K562 (cell line): ENCODE data around the gene SPTBN4. TPM values are rescaled to one million over a fixed set of nuclear protein-coding genes. Genes with fewer than 3 reads are reported as not detected.

Experiments
- CREM ChIP-seq: IDR thresholded peaks from 2 replicates; pipeline ENCODE4 v1.6.1; 2014; ENCODE audit warnings: antibody characterized with exemption, low read depth
- ERF ChIP-seq: fragments of 450-650 bp; formaldehyde crosslinking; IDR thresholded peaks from 2 replicates; pipeline ENCODE4 v1.4.0; 2020; ENCODE audit warnings: mild to moderate bottlenecking, mixed read lengths
- ILK ChIP-seq: fragments of 450-650 bp; IDR thresholded peaks from 2 replicates; pipeline ENCODE4 v1.6.1; 2016; ENCODE audit warnings: missing genetic modification characterization, low read depth, mild to moderate bottlenecking, missing compliant biosample characterization, moderate library complexity, borderline replicate concordance
- NFE2 ChIP-seq: IDR thresholded peaks from 2 replicates; pipeline ENCODE4 v1.6.1; 2014; ENCODE audit warnings: antibody characterized with exemption, low read depth
- SMAD1 ChIP-seq: fragments of 150-350 bp; IDR thresholded peaks from 2 replicates; pipeline ENCODE4 v1.6.1; 2014; ENCODE audit warnings: low read length, low read depth; ENCODE audit not compliant: partially characterized antibody
- SREBF1 ChIP-seq: fragments of 150-350 bp; IDR thresholded peaks from 2 replicates; pipeline ENCODE4 v1.6.1; 2014; ENCODE audit warnings: antibody characterized with exemption, low read depth, low read length, borderline replicate concordance
- THRAP3 ChIP-seq: fragments of 450-650 bp; IDR thresholded peaks from 2 replicates; pipeline ENCODE4 v1.6.1; 2016; ENCODE audit warnings: mild to moderate bottlenecking, inconsistent platforms, borderline replicate concordance
- ZNF134 ChIP-seq: fragments of 250-450 bp; sonication (Bioruptor Pico); conservative IDR thresholded peaks from 2 replicates; pipeline ENCODE4 v1.4.0; 2020
- ZNF263 ChIP-seq: sonication (generic); formaldehyde crosslinking; IDR thresholded peaks from 2 replicates; pipeline ENCODE4 v1.8.0; 2022; ENCODE audit warnings: mild to moderate bottlenecking, missing genetic modification reagents, borderline replicate concordance
- ZNF445 ChIP-seq: fragments of 250-450 bp; sonication (Bioruptor Pico); IDR thresholded peaks from 2 replicates; pipeline ENCODE4 v1.4.0; 2020; ENCODE audit warnings: low read depth, mild to moderate bottlenecking, moderate library complexity
- polyA plus RNA-seq, 8 experiments: library from polyadenylated mRNA; depleted of rRNA in 4 of 8; stranded (reverse) in 5 of 8; unstranded in 3 of 8; fragments of >200 nt; fragmentation: Nextera tagmentation in 2 of 8; fragmentation: Illumina TruSeq in 1 of 8; extraction: Ambion mirVana in 2 of 8; extraction: Trizol in 1 of 8; gene quantifications; 2 replicates each; pipeline versions ENCODE4 v1.2.1 to v1.2.3, GENCODE V29; 2011 to 2014; ENCODE audit warnings: inconsistent platforms in 1 of 8, missing spikeins in 1 of 8
- total RNA-seq, 7 experiments: library from RNA; depleted of rRNA in 6 of 7; stranded (reverse); fragments of >200 nt in 6 of 7; fragmentation: Illumina TruSeq in 2 of 7; extraction: Trizol in 2 of 7; gene quantifications; 2 replicates each; pipeline versions ENCODE4 v1.2.1 to v1.2.3, GENCODE V29; 2011 to 2021; ENCODE audit warnings: low replicate concordance in 1 of 7
- TF ChIP-seq, protein P1 (sequence below): fragments of 250-450 bp; sonication (Bioruptor Pico); IDR thresholded peaks from 2 replicates; pipeline ENCODE4 v1.8.0; 2021; ENCODE audit warnings: moderate library complexity, mild to moderate bottlenecking, inconsistent platforms
- TF ChIP-seq, protein P2 (sequence below): fragments of 450-650 bp; IDR thresholded peaks from 2 replicates; pipeline ENCODE4 v1.6.1; 2017; ENCODE audit warnings: antibody characterized with exemption, mild to moderate bottlenecking
- TF ChIP-seq, protein P3 (sequence below): sonication (generic); formaldehyde crosslinking; IDR thresholded peaks from 2 replicates; pipeline ENCODE4 v1.8.1; 2023; ENCODE audit warnings: missing genetic modification reagents, mild to moderate bottlenecking, borderline replicate concordance
- TF ChIP-seq, protein P4 (sequence below), 3 experiments: fragments of 200-800 bp in 1 of 3; fragments of 250-450 bp in 1 of 3; fragments of 450-650 bp in 1 of 3; sonication (Bioruptor Pico) in 1 of 3; sonication (Bioruptor generic) in 1 of 3; formaldehyde crosslinking in 1 of 3; IDR thresholded peaks; 2 replicates each; pipeline versions ENCODE4 v1.6.1 to v1.8.0; 2016 to 2022; ENCODE audit warnings: mild to moderate bottlenecking in 2 of 3, missing genetic modification characterization in 2 of 3, missing compliant biosample characterization in 1 of 3, moderate library complexity in 1 of 3

SPTBN4 gene
- total and polyA plus RNA-seq, 9 of the 15 experiments (the other 6 are each of a cell fraction or from before 2014, with no cell fraction given), result 0.01 to 1.5 (median 0.86) TPM

DNA sequence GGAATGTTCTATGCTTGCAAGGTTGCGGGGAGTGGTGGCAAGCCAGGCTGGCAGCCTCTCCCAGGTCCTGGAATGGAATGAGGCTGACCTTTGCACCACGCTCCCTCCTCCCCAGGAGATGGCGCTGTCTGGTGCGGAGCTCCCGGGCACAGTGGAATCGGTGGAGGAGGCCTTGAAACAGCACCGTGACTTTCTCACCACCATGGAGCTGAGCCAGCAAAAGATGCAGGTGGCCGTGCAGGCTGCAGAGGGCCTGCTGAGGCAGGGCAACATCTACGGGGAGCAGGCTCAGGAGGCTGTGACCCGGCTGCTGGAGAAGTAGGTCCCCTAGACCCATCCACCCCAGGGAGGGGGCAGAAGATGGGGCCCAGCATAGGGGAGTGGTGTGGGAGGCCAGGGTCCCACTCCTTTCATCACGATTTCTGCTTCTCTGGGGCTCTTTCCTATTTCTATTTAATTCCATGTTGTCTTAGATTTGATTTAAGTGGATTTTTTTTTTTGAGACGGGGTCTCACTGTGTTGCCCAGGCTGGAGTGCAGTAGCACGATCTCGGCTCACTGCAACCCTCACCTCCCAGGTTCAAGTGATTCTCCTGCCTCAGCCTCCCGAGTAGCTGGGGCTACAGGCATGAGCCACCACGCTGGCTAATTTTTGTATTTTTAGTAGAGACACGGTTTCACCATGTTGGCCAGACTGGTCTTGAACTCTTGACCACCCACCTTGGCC is 56.7 kb downstream of the SPTBN4 start (continued):
- TF ChIP-seq ZNF445 (CRISPR knock-in tag) (no peak), SMAD1 (no peak), ILK (tag) (no peak), SREBF1 (0 out of 2 replicates have a peak, but pooled peaks have one; percentile 22), ZNF134 (CRISPR knock-in tag) (no peak), CREM (peak; percentile 70), ERF (CRISPR knock-in tag) (no peak), ZNF263 (CRISPR knock-in tag) (peak; percentile 74; the same call in 1 of the 2 replicates), NFE2 (peak; percentile 46; the same call in 1 of the 2 replicates), THRAP3 (no peak)
- TF ChIP-seq, protein P1, sequence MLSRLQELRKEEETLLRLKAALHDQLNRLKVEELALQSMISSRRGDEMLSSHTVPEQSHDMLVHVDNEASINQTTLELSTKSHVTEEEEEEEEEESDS (CRISPR knock-in tag), result no peak
- TF ChIP-seq, protein P2, sequence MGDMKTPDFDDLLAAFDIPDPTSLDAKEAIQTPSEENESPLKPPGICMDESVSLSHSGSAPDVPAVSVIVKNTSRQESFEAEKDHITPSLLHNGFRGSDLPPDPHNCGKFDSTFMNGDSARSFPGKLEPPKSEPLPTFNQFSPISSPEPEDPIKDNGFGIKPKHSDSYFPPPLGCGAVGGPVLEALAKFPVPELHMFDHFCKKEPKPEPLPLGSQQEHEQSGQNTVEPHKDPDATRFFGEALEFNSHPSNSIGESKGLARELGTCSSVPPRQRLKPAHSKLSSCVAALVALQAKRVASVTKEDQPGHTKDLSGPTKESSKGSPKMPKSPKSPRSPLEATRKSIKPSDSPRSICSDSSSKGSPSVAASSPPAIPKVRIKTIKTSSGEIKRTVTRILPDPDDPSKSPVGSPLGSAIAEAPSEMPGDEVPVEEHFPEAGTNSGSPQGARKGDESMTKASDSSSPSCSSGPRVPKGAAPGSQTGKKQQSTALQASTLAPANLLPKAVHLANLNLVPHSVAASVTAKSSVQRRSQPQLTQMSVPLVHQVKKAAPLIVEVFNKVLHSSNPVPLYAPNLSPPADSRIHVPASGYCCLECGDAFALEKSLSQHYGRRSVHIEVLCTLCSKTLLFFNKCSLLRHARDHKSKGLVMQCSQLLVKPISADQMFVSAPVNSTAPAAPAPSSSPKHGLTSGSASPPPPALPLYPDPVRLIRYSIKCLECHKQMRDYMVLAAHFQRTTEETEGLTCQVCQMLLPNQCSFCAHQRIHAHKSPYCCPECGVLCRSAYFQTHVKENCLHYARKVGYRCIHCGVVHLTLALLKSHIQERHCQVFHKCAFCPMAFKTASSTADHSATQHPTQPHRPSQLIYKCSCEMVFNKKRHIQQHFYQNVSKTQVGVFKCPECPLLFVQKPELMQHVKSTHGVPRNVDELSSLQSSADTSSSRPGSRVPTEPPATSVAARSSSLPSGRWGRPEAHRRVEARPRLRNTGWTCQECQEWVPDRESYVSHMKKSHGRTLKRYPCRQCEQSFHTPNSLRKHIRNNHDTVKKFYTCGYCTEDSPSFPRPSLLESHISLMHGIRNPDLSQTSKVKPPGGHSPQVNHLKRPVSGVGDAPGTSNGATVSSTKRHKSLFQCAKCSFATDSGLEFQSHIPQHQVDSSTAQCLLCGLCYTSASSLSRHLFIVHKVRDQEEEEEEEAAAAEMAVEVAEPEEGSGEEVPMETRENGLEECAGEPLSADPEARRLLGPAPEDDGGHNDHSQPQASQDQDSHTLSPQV, result 0 out of 2 replicates have a peak, but pooled peaks have one; percentile 31
- TF ChIP-seq, protein P3, sequence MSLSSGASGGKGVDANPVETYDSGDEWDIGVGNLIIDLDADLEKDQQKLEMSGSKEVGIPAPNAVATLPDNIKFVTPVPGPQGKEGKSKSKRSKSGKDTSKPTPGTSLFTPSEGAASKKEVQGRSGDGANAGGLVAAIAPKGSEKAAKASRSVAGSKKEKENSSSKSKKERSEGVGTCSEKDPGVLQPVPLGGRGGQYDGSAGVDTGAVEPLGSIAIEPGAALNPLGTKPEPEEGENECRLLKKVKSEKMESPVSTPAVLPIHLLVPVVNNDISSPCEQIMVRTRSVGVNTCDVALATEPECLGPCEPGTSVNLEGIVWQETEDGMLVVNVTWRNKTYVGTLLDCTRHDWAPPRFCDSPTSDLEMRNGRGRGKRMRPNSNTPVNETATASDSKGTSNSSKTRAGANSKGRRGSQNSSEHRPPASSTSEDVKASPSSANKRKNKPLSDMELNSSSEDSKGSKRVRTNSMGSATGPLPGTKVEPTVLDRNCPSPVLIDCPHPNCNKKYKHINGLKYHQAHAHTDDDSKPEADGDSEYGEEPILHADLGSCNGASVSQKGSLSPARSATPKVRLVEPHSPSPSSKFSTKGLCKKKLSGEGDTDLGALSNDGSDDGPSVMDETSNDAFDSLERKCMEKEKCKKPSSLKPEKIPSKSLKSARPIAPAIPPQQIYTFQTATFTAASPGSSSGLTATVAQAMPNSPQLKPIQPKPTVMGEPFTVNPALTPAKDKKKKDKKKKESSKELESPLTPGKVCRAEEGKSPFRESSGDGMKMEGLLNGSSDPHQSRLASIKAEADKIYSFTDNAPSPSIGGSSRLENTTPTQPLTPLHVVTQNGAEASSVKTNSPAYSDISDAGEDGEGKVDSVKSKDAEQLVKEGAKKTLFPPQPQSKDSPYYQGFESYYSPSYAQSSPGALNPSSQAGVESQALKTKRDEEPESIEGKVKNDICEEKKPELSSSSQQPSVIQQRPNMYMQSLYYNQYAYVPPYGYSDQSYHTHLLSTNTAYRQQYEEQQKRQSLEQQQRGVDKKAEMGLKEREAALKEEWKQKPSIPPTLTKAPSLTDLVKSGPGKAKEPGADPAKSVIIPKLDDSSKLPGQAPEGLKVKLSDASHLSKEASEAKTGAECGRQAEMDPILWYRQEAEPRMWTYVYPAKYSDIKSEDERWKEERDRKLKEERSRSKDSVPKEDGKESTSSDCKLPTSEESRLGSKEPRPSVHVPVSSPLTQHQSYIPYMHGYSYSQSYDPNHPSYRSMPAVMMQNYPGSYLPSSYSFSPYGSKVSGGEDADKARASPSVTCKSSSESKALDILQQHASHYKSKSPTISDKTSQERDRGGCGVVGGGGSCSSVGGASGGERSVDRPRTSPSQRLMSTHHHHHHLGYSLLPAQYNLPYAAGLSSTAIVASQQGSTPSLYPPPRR (CRISPR knock-in tag), result no peak
- TF ChIP-seq, protein P4, sequence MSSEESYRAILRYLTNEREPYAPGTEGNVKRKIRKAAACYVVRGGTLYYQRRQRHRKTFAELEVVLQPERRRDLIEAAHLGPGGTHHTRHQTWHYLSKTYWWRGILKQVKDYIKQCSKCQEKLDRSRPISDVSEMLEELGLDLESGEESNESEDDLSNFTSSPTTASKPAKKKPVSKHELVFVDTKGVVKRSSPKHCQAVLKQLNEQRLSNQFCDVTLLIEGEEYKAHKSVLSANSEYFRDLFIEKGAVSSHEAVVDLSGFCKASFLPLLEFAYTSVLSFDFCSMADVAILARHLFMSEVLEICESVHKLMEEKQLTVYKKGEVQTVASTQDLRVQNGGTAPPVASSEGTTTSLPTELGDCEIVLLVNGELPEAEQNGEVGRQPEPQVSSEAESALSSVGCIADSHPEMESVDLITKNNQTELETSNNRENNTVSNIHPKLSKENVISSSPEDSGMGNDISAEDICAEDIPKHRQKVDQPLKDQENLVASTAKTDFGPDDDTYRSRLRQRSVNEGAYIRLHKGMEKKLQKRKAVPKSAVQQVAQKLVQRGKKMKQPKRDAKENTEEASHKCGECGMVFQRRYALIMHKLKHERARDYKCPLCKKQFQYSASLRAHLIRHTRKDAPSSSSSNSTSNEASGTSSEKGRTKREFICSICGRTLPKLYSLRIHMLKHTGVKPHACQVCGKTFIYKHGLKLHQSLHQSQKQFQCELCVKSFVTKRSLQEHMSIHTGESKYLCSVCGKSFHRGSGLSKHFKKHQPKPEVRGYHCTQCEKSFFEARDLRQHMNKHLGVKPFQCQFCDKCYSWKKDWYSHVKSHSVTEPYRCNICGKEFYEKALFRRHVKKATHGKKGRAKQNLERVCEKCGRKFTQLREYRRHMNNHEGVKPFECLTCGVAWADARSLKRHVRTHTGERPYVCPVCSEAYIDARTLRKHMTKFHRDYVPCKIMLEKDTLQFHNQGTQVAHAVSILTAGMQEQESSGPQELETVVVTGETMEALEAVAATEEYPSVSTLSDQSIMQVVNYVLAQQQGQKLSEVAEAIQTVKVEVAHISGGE (CRISPR knock-in tag; IDR thresholded peaks at IDR 0.05), result no peak
